Hematopoietic multipotent progenitor cell (in vitro differentiated cells): ENCODE measurements around the gene PCNT. TPM values are rescaled to one million over a fixed set of nuclear protein-coding genes. Genes with fewer than 3 reads are reported as not detected.
A peak's percentile ranks its signal among the peaks of the same experiment; 100 is the strongest.
"Not testable (repeated sequence)": the region's sequence is repeated elsewhere in the genome, so short reads cannot be mapped to it uniquely, and the experiment has no call there.

ENCODE experiments used
- DNase-seq, 3 donors: peaks; one replicate each; pipeline ENCODE4 v3.0.0-alpha.2; 2011 to 2015; ENCODE audit warnings: low read depth in 2 of 3, low spot score in 2 of 3
- total RNA-seq: library from RNA; depleted of rRNA; stranded (reverse); fragments of >200 nt; gene quantifications from one replicate; pipeline ENCODE4 v1.2.3, GENCODE V29; 2012

Gene PCNT
- total RNA-seq, 1 donor = 36.9 TPM

- DNase-seq = no peak
These were observed 22.2 kb upstream of the PCNT start for GRCh38 chr21:46301759-46302158.

- no peak for DNase-seq
These were observed 19.5 kb upstream of the PCNT start for GRCh38 chr21:46304437-46304836.

GRCh38 chr21:46304955-46305354 is 19.0 kb upstream of the PCNT start:
- no peak for DNase-seq

- DNase-seq = peak in 2 of 3 donors; percentile 74 to 89
These were observed 16.3 kb upstream of the PCNT start for GRCh38 chr21:46307625-46308024.

GRCh38 chr21:46308431-46308830 is 15.5 kb upstream of the PCNT start:
- no peak for DNase-seq

- DNase-seq = not testable (repeated sequence)
These were observed 13.7 kb upstream of the PCNT start for GRCh38 chr21:46310260-46310659.

- DNase-seq = no peak
These were observed 12.4 kb upstream of the PCNT start for GRCh38 chr21:46311568-46311967.

- DNase-seq = no peak
These were observed 11.0 kb upstream of the PCNT start for GRCh38 chr21:46312949-46313348.

GRCh38 chr21:46314441-46315020 is 9.4 kb upstream of the PCNT start:
- no peak for DNase-seq

- no peak for DNase-seq
These were observed 7.1 kb upstream of the PCNT start for GRCh38 chr21:46316708-46317324.

GRCh38 chr21:46317710-46318463 is 6.1 kb upstream of the PCNT start:
- DNase-seq = no peak

GRCh38 chr21:46318464-46318845 is 5.5 kb upstream of the PCNT start:
- no peak for DNase-seq

GRCh38 chr21:46319186-46319585 is 4.8 kb upstream of the PCNT start:
- no peak for DNase-seq

- peak in 2 of 3 donors; percentile 95 to 98 for DNase-seq
These were observed 3.6 kb upstream of the PCNT start for GRCh38 chr21:46320331-46320801.

- no peak for DNase-seq
These were observed 1.4 kb upstream of the PCNT start for GRCh38 chr21:46322351-46323226.

- no peak for DNase-seq
These were observed 688 bp upstream of the PCNT start for GRCh38 chr21:46323227-46323709.

- peak; percentile 76 to 86 (median 78) for DNase-seq
These were observed 575 bp downstream of the PCNT start for GRCh38 chr21:46324390-46325072.

GRCh38 chr21:46325073-46325912 is 1.3 kb downstream of the PCNT start:
- DNase-seq = peak in 2 of 3 donors; percentile 37 to 47

- no peak for DNase-seq
These were observed 2.3 kb downstream of the PCNT start for GRCh38 chr21:46326110-46326703.
